Ovary (tissue), 3 donors: ENCODE measurements around the gene KLHL2.

Experiments
- CTCF ChIP-seq, 3 donors: fragments of 450-650 bp in 2 of 3; fragments of 200-600 bp in 1 of 3; IDR thresholded peaks; one replicate each; pipeline versions ENCODE4 v1.5.1 to v1.8.0; 2016 to 2022; ENCODE audit warnings: antibody characterized with exemption in 3 of 3, mild to moderate bottlenecking in 1 of 3
- POLR2A ChIP-seq: fragments of 450-650 bp; IDR thresholded peaks from one replicate; pipeline ENCODE4 v1.6.1; 2017; ENCODE audit warnings: antibody characterized with exemption, mild to moderate bottlenecking, moderate library complexity
- donor health status: DM: no; HTN: no; CAD: no.

GRCh38 chr4:165343353-165344191 is 136.2 kb downstream of the KLHL2 start:
- TF ChIP-seq POLR2A (no peak), CTCF (IDR thresholded peaks at IDR 0.05) (no peak)
